HG03103 (cell line): ENCODE measurements around the gene NXPE3.
A peak's percentile ranks its signal among the peaks of the same experiment; 100 is the strongest.
"Not testable (repeated sequence)": the region's sequence is repeated elsewhere in the genome, so short reads cannot be mapped to it uniquely, and the experiment has no call there.

Experiments used
- ATAC-seq: cut with Tn5 transposase; IDR thresholded peaks from one replicate; pipeline ENCODE4 v1.9.1; 2021; ENCODE audit warnings: low read depth; ENCODE audit not compliant: unreplicated experiment

The NXPE3 gene

GRCh38 chr3:101779047-101779821, at the start of gene NXPE3:
Gene NXPE3 (plus strand): TSS chr3:101779211. CDS start chr3:101785597, 6,386 bp downstream.
- peak; percentile 92 for ATAC-seq

DNA sequence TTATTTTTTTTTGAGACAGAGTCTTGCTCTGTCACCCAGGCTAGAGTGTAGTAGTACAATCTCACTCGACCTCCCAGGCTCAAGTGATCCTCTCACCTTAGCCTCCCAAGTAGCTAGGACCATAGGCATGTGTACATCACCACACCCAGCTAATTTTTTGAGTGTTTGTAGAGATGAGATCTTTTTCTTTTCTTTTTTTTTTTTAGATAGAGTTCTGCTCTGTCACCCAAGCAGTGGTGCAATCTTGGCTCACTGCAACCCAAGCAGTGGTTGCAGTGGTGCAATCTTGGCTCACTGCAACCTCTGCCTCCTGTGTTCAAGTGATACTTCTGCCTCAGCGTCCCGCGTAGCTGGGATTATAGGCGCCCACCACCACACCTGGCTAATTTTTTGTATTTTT, 49.4 kb upstream of the NXPE3 start:
- ATAC-seq: no peak

GRCh38 chr3:101730839-101731238, 48.2 kb upstream of the NXPE3 start:
- no peak for ATAC-seq

DNA sequence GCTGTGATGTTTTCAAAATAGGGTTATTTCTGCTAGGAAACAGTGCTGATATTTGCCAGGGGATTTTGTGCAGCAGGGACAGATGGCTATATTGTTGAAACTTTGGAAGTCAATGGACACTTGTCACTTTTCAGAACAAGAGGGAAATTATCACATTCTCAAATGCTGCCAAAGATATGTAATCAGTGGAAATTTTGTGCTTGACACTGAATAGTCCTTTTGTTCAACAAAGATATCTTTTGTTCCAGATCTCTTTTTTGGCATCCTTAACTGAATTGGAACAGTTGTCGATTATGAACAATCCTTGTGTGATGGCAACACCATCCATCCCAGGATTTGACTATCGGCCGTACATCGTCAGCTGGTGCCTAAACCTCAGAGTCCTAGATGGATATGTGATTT, 46.8 kb upstream of the NXPE3 start:
- no peak for ATAC-seq

GRCh38 chr3:101735833-101736232, 43.2 kb upstream of the NXPE3 start:
- no peak for ATAC-seq

DNA sequence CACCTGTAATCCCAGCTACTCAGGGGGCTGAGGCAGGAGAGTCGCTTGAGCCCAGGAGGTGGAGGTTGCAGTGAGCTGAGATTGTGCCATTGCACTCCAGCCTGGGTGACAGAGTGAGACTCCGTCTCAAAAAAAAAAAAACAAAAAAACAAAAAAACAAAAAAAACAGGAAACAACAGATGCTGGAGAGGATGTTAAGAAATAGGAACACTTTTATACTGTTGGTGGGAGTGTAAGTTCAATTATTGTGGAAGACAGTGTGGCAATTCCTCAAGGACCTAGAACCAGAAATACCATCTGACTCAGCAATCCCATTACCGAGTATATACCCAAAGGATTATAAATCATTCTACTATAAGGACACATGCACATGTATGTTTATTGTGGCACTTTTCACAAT, 37.1 kb upstream of the NXPE3 start:
- not testable (repeated sequence) for ATAC-seq

GRCh38 chr3:101744811-101745210, 34.2 kb upstream of the NXPE3 start:
- no peak for ATAC-seq

GRCh38 chr3:101745934-101746333, 33.1 kb upstream of the NXPE3 start:
- ATAC-seq: not testable (repeated sequence)

DNA sequence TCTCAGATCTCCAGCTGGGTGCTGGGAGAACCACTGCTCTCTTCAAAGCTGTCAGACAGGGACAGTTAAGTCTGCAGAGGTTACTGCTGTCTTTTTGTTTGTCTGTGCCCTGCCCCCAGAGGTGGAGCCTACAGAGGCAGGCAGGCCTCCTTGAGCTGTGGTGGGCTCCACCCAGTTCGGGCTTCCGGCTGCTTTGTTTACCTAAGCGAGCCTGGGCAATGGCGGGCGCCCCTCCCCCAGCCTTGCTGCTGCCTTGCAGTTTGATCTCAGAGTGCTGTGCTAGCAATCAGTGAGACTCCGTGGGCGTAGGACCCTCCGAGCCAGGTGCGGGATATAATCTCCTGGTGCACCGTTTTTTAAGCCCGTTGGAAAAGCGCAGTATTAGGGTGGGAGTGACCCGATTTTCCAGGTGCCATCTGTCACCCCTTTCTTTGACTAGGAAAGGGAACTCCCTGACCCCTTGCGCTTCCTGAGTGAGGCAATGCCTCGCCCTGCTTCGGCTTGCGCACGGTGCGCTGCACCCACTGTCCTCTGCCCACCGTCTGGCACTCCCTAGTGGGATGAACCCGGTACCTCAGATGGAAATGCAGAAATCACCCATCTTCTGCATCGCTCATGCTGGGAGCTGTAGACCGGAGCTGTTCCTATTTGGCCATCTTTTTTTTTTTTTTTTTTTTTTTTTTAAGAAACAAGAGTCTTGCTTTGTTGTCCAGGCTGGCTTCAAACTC, 25.5 kb upstream of the NXPE3 start:
- ATAC-seq: not testable (repeated sequence)

DNA sequence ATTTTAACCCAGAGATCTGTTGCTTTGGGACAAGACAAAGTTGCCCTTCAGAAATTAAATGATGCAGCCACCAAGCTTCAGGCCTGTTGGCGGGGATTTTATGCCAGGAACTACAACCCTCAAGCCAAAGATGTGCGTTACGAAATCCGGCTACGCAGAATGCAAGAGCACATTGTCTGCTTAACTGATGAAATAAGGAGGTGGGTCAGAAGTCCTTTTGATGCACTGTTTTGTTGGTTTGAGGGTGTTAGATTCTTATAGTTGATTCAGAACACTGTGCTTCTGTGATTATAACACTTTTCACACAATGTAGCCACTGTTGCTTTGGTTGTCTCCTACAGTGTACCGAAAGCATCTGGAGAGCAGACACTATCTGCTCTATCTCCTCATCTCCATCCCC, 20.8 kb upstream of the NXPE3 start:
- ATAC-seq: no peak

GRCh38 chr3:101762041-101762646, 16.9 kb upstream of the NXPE3 start:
- ATAC-seq: no peak

DNA sequence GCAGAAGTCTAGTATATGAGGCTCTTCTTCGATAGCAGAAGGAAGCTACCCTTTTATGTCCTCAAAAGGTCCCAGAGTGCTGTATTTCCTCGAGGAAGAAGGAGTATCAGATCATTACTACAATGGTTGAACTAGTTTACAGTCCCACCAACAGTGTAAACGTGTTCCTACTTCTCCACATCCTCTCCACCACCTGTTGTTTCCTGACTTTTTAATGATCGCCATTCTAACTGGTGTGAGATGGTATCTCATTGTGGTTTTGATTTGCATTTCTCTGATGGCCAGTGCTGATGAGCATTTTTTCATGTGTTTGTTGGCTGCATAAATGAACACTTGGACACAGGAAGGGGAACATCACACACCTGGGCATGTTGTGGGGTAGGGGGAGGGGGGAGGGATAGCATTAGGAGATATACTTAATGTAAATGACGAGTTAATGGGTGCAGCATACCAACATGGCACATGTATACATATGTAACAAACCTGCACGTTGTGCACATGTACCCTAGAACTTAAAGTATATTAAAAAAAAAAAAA, 1.2 kb upstream of the NXPE3 start:
- ATAC-seq: not testable (repeated sequence)

GRCh38 chr3:101778385-101779046, 495 bp upstream of the NXPE3 start:
- ATAC-seq: no peak

GRCh38 chr3:101779822-101780381, 891 bp downstream of the NXPE3 start:
- ATAC-seq: no peak

GRCh38 chr3:101780661-101781060, 1.6 kb downstream of the NXPE3 start:
- ATAC-seq: no peak

DNA sequence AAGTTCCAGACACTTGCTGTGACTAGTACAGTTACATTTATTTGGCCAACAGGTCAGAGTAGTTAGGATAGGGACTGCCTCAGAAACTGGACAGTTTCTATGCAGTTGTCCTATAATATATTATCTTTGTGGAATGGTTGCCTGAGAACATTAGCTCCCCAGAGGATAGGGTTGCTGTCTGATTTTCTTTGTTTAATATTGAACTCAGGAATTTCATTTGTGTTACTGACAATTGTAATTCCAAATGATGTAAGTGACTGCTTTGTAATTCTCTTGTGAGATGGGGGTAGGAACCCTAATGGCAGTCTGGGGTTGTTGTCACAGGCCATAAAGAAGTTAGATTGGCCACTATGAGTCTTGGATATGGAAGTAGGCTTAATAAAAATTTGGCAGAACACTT, 2.2 kb downstream of the NXPE3 start:
- ATAC-seq: no peak

GRCh38 chr3:101784855-101785613, 6.0 kb downstream of the NXPE3 start:
- ATAC-seq: no peak

DNA sequence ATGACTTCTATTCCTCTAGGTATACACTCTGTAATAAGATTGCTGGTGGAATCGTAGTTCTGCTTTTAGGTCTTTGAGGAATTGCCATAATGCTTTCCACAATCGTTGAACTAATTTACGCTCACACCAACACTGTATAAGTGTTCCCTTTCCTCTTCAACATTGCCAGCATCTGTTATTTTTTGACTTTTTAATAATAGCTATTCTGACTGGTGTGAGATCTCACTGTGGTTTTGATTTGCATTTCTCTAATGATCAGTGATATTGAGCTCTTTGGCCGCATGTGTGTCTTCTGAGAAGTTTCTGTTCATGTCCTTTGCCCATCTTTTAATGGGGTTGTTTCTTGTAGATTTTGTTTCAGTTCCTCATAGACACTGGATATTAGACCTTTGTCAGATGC, 12.8 kb downstream of the NXPE3 start:
- ATAC-seq: peak; percentile 95

DNA sequence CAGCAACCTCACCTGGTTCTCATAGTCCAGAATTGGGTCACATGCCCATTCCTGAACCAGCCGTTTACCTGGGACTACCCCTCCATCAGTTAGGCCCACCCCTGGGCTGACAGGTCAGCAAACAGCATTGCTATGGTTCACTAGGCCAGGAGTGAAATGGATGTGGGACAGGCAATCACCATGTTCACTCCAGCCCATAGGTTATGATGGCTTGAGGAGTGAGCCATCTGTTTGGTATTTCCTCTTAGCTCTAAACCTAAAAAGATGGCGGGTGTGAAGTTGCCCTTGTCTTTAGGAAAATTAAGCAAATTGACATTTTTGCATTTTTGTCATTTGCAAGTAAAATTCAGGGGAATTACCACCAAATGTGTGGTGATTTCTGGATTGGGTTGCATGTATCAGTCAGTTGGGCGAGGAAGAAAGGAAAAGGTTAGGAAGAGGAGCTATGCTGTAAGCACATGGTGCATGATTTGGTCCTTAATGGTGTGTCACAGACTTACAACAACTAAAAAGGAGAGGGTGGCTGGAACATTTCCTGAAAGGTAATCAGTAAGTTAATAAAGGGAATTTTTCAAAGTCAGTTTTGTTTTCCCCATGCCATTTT, 17.2 kb downstream of the NXPE3 start:
- ATAC-seq: no peak
